Measurements from ENCODE around the gene GNGT2.

GRCh38 chr17:49193513-49194296, 16.7 kb downstream of the GNGT2 start:
- TF ChIP-seq YY1 (IDR thresholded peaks at IDR 0.05; ENCODE audit: insufficient read depth, insufficient read length) = no peak
- TF ChIP-seq ZNF274 (IDR thresholded peaks at IDR 0.05; ENCODE audit: low read depth, low read length) = no peak
- TF ChIP-seq SUZ12 (IDR thresholded peaks at IDR 0.05; ENCODE audit: extremely low read depth, insufficient read depth, insufficient read length) = no peak

Measured in NT2/D1 (cell line).